Measurements from ENCODE around the gene MLC1. TPM values are rescaled to one million over a fixed set of nuclear protein-coding genes. Genes with fewer than 3 reads are reported as not detected.
A peak's percentile ranks its signal among the peaks of the same experiment; 100 is the strongest.

The MLC1 gene
- total and polyA plus RNA-seq, 8 donors = 0.04 to 0.16 (median 0.04) TPM; not detected in 4

GRCh38 chr22:50091092-50091768 lies 6.0 kb upstream of the MLC1 start:
- H3K27ac ChIP-seq = no peak overlapping the region
- H3K36me3 ChIP-seq = no peaks in the 10 kb centered on the region
- no peaks in the 10 kb centered on the region for H3K4me1 ChIP-seq
- no peaks in the 10 kb centered on the region for H3K9me3 ChIP-seq
- H3K4me3 ChIP-seq = no peak overlapping the region
- FAIRE-seq = no peak
- ATAC-seq = no peak
- intact Hi-C loops (cut with DNase I) = no loop called here
- peaks cover 0 to 16% (median 0%) of the 10 kb centered on the region in 4 donors for H3K27me3 ChIP-seq
- TF ChIP-seq CTCF (IDR thresholded peaks at IDR 0.05) = no peak
- 75 to 83% methylated on average over 29 of the region's 29 CpGs for WGBS, 2 donors
- DNase-seq = no peak

- Histone ChIP-seq H3K4me1 (no peaks in the 10 kb centered on the region), H3K27ac (no peak overlapping the region), H3K27me3 (peaks cover 0 to 16% (median 0%) of the 10 kb centered on the region in 4 donors), H3K36me3 (no peaks in the 10 kb centered on the region), H3K4me3 (no peak overlapping the region), H3K9me3 (no peaks in the 10 kb centered on the region)
- intact Hi-C loops (cut with DNase I) = no loop called here
- no peak for TF ChIP-seq CTCF (IDR thresholded peaks at IDR 0.05)
- DNase-seq = no peak
- no peak for FAIRE-seq
- ATAC-seq = no peak
- 86 to 90% methylated on average over 22 of the region's 22 CpGs for WGBS, 2 donors
These were observed 5.1 kb upstream of the MLC1 start for GRCh38 chr22:50090412-50090714.

- DNase-seq = peak in 5 of 6 donors; percentile 29 to 62 (median 50)
- TF ChIP-seq CTCF (IDR thresholded peaks at IDR 0.05) = no peak
- Histone ChIP-seq H3K9me3 (no peaks in the 10 kb centered on the region), H3K4me1 (no peaks in the 10 kb centered on the region), H3K4me3 (no peak within 1 kb of the TSS), H3K27me3 (peaks cover 0 to 16% (median 0%) of the 10 kb centered on the region in 4 donors), H3K36me3 (no peaks in the 10 kb centered on the region), H3K27ac (no peak within 1 kb of the TSS)
- intact Hi-C loops (cut with DNase I) = no loop called here
- WGBS, 2 donors = 29 to 34% methylated on average over 77 to 83 of the region's 83 CpGs
- ATAC-seq = peak in 3 of 4 donors; percentile 18 to 85 (median 25)
- FAIRE-seq = no peak
These were observed 4.6 kb upstream of the MLC1 start, which contains the start of gene MOV10L1 for GRCh38 chr22:50089682-50090411. MOV10L1 (plus strand) TSS chr22:50090006; CDS start chr22:50090089, 83 bp downstream.

- Histone ChIP-seq H3K4me1 (no peaks in the 10 kb centered on the region), H3K4me3 (no peak overlapping the region), H3K27ac (no peak overlapping the region), H3K9me3 (no peaks in the 10 kb centered on the region), H3K36me3 (no peaks in the 10 kb centered on the region), H3K27me3 (peaks cover 0 to 16% (median 0%) of the 10 kb centered on the region in 4 donors)
- DNase-seq (no peak), FAIRE-seq (no peak), ATAC-seq (no peak)
- intact Hi-C loops (cut with DNase I) = no loop called here
- TF ChIP-seq CTCF (IDR thresholded peaks at IDR 0.05) = no peak
- WGBS, 2 donors = 80 to 88% methylated on average over 11 of the region's 11 CpGs
These were observed 4.0 kb upstream of the MLC1 start for GRCh38 chr22:50089231-50089630.

GRCh38 chr22:50088096-50088495 lies 2.9 kb upstream of the MLC1 start:
- no peak overlapping the region for H3K4me3 ChIP-seq
- ATAC-seq (no peak), DNase-seq (no peak), FAIRE-seq (no peak)
- intact Hi-C loops (cut with DNase I) = no loop called here
- 79 to 92% methylated on average over 12 of the region's 12 CpGs for WGBS, 2 donors
- H3K4me1 ChIP-seq = no peaks in the 10 kb centered on the region
- H3K36me3 ChIP-seq = no peaks in the 10 kb centered on the region
- no peaks in the 10 kb centered on the region for H3K9me3 ChIP-seq
- peaks cover 0 to 20% (median 0%) of the 10 kb centered on the region in 4 donors for H3K27me3 ChIP-seq
- no peak overlapping the region for H3K27ac ChIP-seq
- no peak for TF ChIP-seq CTCF (IDR thresholded peaks at IDR 0.05)
